Left ventricle myocardium inferior (tissue), 1 donor: ENCODE measurements around the gene RRAS. TPM values are rescaled to one million over a fixed set of nuclear protein-coding genes. Genes with fewer than 3 reads are reported as not detected.

Experiments
- DNase-seq: peaks from one replicate; pipeline ENCODE4 v3.0.0-alpha.2; 2020
- H3K27ac ChIP-seq: fragments of 200-600 bp; replicated peaks from 2 replicates; pipeline ENCODE4 v1.8.0; 2021
- H3K27me3 ChIP-seq: fragments of 200-600 bp; 2 replicates; pipeline ENCODE4 v1.8.0; 2021; ENCODE audit warnings: low read depth
- H3K36me3 ChIP-seq: fragments of 200-600 bp; 2 replicates; pipeline ENCODE4 v1.8.0; 2021
- H3K4me1 ChIP-seq: fragments of 200-600 bp; 2 replicates; pipeline ENCODE4 v1.8.0; 2021
- H3K4me3 ChIP-seq: fragments of 200-600 bp; 2 replicates; pipeline ENCODE4 v1.8.0; 2021; ENCODE audit warnings: mild to moderate bottlenecking, moderate library complexity
- H3K9me3 ChIP-seq: fragments of 200-600 bp; replicated peaks from 2 replicates; pipeline ENCODE4 v1.8.0; 2021
- intact Hi-C: fragments of 100-400 bp; cut with micrococcal nuclease; formaldehyde crosslinking; loops from one replicate; pipeline ENCODE4 v1.11.0; 2022
- microRNA-seq: library from miRNA; unstranded; fragments of <30 nt; microRNA quantifications from one replicate; pipeline ENCODE4 v1.2.0, GENCODE V29; 2020
- total RNA-seq: library from RNA; stranded (reverse); fragmentation: NEBNext Ultra II Directional; extraction: Animal tissue kit (Norgen Biotek cat#: 25700); gene quantifications from one replicate; pipeline ENCODE4 v1.2.1, GENCODE V29; 2021
- TF ChIP-seq, protein P1 (sequence below): fragments of 200-600 bp; IDR thresholded peaks from 2 replicates; pipeline ENCODE4 v1.8.0; 2021; ENCODE audit warnings: antibody characterized with exemption, mild to moderate bottlenecking, borderline replicate concordance
- donor health status: DM: no; HTN: yes; CAD: no; lungs with severe emphysema.

The RRAS gene
- total RNA-seq, 1 donor from 2014 or later: 116 TPM

DNA sequence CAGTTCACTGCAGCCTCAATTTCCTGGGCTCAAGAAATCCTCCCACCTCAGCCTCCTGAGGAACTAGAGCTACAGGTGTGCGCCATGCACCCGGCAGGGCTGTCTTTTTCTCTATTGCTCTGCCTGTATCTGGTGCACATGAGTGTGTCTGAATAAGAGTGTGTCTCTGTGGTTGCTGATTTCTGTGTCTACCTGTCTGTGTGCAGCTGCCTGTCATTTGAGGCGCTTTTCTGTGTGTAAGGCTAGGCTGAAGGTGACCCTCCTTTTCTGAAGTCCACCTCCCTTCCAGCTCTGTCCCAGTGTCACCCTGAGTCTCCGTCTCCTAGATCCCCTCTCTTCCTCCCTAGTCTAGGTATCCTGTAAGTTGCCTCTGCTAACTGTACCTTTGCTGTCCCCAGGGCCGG is 50.4 kb downstream of the RRAS start:
- intact Hi-C loops: no loop called here
- Histone ChIP-seq H3K9me3 (no peaks in the 10 kb centered on the region), H3K36me3 (peaks cover 10% of the 10 kb centered on the region), H3K4me1 (peaks cover 39% of the 10 kb centered on the region), H3K4me3 (peak overlapping the region; percentile 94), H3K27ac (peak overlapping the region; percentile 97), H3K27me3 (no peaks in the 10 kb centered on the region)
- DNase-seq: no peak
- TF ChIP-seq, protein P1, sequence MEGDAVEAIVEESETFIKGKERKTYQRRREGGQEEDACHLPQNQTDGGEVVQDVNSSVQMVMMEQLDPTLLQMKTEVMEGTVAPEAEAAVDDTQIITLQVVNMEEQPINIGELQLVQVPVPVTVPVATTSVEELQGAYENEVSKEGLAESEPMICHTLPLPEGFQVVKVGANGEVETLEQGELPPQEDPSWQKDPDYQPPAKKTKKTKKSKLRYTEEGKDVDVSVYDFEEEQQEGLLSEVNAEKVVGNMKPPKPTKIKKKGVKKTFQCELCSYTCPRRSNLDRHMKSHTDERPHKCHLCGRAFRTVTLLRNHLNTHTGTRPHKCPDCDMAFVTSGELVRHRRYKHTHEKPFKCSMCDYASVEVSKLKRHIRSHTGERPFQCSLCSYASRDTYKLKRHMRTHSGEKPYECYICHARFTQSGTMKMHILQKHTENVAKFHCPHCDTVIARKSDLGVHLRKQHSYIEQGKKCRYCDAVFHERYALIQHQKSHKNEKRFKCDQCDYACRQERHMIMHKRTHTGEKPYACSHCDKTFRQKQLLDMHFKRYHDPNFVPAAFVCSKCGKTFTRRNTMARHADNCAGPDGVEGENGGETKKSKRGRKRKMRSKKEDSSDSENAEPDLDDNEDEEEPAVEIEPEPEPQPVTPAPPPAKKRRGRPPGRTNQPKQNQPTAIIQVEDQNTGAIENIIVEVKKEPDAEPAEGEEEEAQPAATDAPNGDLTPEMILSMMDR: no peak

DNA sequence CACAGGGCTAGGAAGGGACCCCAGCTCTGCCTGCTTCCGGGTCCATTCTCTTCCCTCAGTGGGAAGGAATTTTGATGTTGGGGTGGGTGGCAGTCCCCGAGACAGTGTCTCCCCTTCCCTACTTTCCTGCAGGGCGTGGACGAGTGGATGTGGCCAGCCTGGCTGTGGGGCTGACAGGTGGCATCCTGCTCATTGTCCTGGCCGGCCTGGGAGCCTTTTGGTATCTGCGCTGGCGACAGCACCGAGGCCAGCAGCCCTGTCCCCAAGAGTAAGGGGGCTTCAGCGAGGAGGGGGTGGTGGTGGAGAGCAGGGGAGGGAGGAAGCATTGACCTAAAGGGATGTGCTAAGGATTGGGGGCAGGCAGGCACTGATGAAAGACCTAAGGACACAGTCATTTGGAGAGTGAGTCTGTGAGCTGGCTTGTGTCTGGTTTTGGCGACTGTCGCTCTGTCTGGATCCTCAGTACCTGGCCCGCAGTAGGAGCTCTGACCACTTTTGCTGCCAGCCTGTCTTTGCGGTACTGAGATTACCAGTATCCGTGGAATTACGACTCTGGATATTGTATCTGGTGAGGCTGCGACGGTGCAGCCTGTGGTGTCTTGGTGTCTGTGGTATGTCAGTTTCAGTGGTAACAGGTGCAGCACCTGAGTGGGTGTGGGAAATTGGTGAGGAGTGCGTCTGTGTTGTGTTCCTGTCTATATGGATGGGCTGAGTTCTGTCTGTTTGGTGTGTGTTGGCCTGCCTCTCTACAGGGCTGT is 51.4 kb downstream of the RRAS start:
- intact Hi-C loops: no loop called here
- no peak for DNase-seq
- Histone ChIP-seq H3K4me3 (no peak overlapping the region), H3K27me3 (no peaks in the 10 kb centered on the region), H3K9me3 (no peaks in the 10 kb centered on the region), H3K4me1 (peaks cover 30% of the 10 kb centered on the region), H3K27ac (no peak overlapping the region), H3K36me3 (peaks cover under 1% of the 10 kb centered on the region)
- TF ChIP-seq, protein P1: no peak

DNA sequence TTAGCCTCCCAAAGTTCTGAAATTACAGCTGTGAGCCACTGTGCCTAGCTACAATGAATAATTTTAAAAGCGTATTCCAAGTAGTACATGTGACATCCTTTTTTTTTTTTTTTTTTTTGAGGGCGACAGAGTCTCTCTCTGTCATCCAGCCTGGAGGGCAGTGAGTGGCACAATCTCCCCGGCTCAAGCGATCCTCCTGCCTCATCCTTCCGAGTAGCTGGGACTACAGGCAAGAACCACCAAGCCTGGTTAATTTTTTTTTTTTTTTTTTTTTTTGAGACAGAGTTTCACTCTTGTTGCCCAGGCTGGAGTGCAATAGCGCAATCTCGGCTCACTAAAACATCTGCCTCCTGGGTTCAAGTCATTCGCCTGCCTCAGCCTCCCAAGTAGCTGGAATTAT is 52.7 kb downstream of the RRAS start:
- H3K9me3 ChIP-seq: no peaks in the 10 kb centered on the region
- TF ChIP-seq, protein P1: no peak

More for the DNA sequence above, 52.7 kb downstream of the RRAS start:
- Histone ChIP-seq H3K36me3 (no peaks in the 10 kb centered on the region), H3K4me1 (peaks cover 18% of the 10 kb centered on the region), H3K27ac (no peak overlapping the region), H3K4me3 (no peak overlapping the region), H3K27me3 (no peaks in the 10 kb centered on the region)
- DNase-seq: no peak
- intact Hi-C loops: no loop called here

Small RNA genes within 50 kb of the gene (microRNA-seq; reads per million reads assigned to microRNA genes)
- not detected for gene MIR5088

Other genes with a start within 250 kb of the RRAS start
- gene PTH2, start 216.7 kb downstream of the RRAS start, total RNA-seq: not detected
- 0.14 TPM for gene GFY, start 214.8 kb downstream of the RRAS start, total RNA-seq
- 0.99 TPM for gene SLC17A7, start 198.6 kb downstream of the RRAS start, total RNA-seq
- gene PIH1D1, start 188.3 kb downstream of the RRAS start, total RNA-seq: 24.7 TPM
- 9.6 TPM for gene ALDH16A1, start 186.9 kb downstream of the RRAS start, total RNA-seq
- gene FLT3LG, start 165.9 kb downstream of the RRAS start, total RNA-seq: 3.1 TPM
- gene RPL13A, start 152.5 kb downstream of the RRAS start, total RNA-seq: 1,308 TPM
- 998 TPM for gene RPS11, start 143.7 kb downstream of the RRAS start, total RNA-seq
- gene FCGRT, start 127.5 kb downstream of the RRAS start, total RNA-seq: 80.9 TPM
- gene RCN3, start 112.1 kb downstream of the RRAS start, total RNA-seq: 7.5 TPM
- 47.3 TPM for gene NOSIP, start 59.6 kb downstream of the RRAS start, total RNA-seq
- 0.88 TPM for gene PRRG2, start 58.8 kb downstream of the RRAS start, total RNA-seq
- 15.5 TPM for gene PRR12, start 49.0 kb downstream of the RRAS start, total RNA-seq
- gene SCAF1, start 2.1 kb upstream of the RRAS start, total RNA-seq: 38.8 TPM
- gene IRF3, start 25.7 kb upstream of the RRAS start, total RNA-seq: 34.5 TPM
- gene BCL2L12, start 25.8 kb upstream of the RRAS start, total RNA-seq: 11.4 TPM
- 112 TPM for gene PRMT1, start 37.1 kb upstream of the RRAS start, total RNA-seq
- 0.49 TPM for gene ADM5, start 49.5 kb upstream of the RRAS start, total RNA-seq
- 2.5 TPM for gene CPT1C, start 51.0 kb upstream of the RRAS start, total RNA-seq
- gene TSKS, start 123.2 kb upstream of the RRAS start, total RNA-seq: 0.38 TPM
- 65.5 TPM for gene AP2A1, start 126.9 kb upstream of the RRAS start, total RNA-seq
- gene FUZ, start 173.1 kb upstream of the RRAS start, total RNA-seq: 18.3 TPM
- 65.8 TPM for gene MED25, start 178.1 kb upstream of the RRAS start, total RNA-seq
- gene PTOV1, start 211.0 kb upstream of the RRAS start, total RNA-seq: 104 TPM
- gene PNKP, start 227.4 kb upstream of the RRAS start, total RNA-seq: 45.1 TPM
- 36.0 TPM for gene AKT1S1, start 237.2 kb upstream of the RRAS start, total RNA-seq
- 47.5 TPM for gene TBC1D17, start 237.6 kb upstream of the RRAS start, total RNA-seq